ENCODE results near the gene MAN2B2.

DNA sequence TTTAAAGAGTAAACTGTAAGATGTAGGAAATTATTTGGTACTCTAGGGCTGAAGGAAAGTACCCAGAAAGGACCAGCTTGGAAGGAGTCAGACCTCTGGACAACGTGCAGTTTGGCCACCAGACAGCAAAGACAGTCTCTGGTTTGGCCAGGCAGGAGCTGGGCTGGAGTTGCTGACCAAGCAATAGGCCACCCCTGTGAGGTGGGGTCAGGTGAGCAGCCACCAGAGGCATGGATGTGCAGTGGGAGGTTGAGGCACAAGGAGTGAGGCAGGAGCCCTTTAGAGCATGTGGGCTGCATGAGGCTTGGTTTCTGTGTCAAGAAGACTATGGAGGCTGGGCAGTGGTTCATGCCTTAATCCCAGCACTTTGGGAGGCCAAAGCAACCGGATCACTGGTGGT is 47.8 kb downstream of the MAN2B2 start:
- TF ChIP-seq POLR2A (IDR thresholded peaks at IDR 0.05) = no peak
- TF ChIP-seq, protein P1, sequence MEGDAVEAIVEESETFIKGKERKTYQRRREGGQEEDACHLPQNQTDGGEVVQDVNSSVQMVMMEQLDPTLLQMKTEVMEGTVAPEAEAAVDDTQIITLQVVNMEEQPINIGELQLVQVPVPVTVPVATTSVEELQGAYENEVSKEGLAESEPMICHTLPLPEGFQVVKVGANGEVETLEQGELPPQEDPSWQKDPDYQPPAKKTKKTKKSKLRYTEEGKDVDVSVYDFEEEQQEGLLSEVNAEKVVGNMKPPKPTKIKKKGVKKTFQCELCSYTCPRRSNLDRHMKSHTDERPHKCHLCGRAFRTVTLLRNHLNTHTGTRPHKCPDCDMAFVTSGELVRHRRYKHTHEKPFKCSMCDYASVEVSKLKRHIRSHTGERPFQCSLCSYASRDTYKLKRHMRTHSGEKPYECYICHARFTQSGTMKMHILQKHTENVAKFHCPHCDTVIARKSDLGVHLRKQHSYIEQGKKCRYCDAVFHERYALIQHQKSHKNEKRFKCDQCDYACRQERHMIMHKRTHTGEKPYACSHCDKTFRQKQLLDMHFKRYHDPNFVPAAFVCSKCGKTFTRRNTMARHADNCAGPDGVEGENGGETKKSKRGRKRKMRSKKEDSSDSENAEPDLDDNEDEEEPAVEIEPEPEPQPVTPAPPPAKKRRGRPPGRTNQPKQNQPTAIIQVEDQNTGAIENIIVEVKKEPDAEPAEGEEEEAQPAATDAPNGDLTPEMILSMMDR (IDR thresholded peaks at IDR 0.05) = no peak

Data from lower leg skin (tissue), 3 donors.